ENCODE results near the gene RNF145.

Gene RNF145

DNA sequence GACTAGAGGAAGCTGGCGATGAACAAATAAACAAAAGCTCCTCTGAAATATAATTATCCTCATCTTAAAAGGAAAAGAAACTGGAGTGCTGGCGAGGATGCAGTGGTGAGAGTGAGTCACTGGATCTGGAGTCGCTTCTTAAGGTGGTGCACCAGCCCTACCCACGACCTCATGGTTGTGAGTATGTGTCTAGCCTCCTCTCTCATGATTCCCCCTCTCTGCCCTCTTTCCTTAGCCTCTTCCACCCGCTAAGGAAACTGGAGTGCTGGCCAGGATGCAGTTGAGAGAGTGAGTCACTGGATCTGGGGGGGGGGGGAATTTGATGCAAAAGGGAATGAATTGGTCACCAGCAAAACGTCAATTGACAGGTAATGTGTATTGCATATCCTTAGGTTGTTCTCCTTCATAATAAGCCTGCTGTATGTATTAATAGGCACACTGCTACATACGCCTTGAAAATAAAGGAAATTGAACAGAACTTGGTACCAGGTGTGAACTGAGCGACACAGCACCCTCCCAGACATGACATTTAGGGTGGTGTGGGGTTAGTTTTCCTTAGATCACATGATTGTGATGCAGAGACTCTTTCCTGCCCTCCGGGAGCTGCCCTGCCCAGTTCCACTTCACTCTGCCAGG, 73.3 kb downstream of the RNF145 start:
- ChIA-PET CTCF (interaction anchor here (1.1 kb wide), 1 partner anchor 30 kb away, joined by 4 read pairs; no protein-coding TSS in a partner anchor), POLR2A (no interaction called here)
- H3K27ac ChIP-seq (ENCODE audit: insufficient read depth in 1 of 2, low read depth in 1 of 2, low read length in 2 of 2, poor library complexity in 1 of 2, severe bottlenecking in 2 of 2) = no peak overlapping the region
- no peaks in the 10 kb centered on the region for H3K4me1 ChIP-seq (ENCODE audit: control extremely low read depth in 1 of 4, control insufficient read depth in 4 of 4, insufficient read depth in 4 of 4, low read length in 3 of 4)
- DNase-seq = peak in 1 of 3 donors; percentile 9
- 73% methylated on average over 4 of the region's 9 CpGs for WGBS (ENCODE audit: insufficient coverage)
- H3K27me3 ChIP-seq (replicated peaks in 2 of 5; ENCODE audit: control insufficient read depth in 4 of 5, insufficient read depth in 5 of 5, low read length in 4 of 5) = no peaks in the 10 kb centered on the region
- no peaks in the 10 kb centered on the region for H3K36me3 ChIP-seq (ENCODE audit: control insufficient read depth in 4 of 4, insufficient read depth in 4 of 4, low read length in 3 of 4)
- no peak overlapping the region for H3K4me3 ChIP-seq (ENCODE audit: control insufficient read depth in 1 of 7, extremely low read depth in 1 of 7, insufficient read depth in 4 of 7, low read depth in 2 of 7, low read length in 6 of 7)
- no peaks in the 10 kb centered on the region for H3K9me3 ChIP-seq (ENCODE audit: control extremely low read depth in 1 of 5, control insufficient read depth in 4 of 5, insufficient read depth in 2 of 5, low read depth in 1 of 5, low read length in 4 of 5)

DNA sequence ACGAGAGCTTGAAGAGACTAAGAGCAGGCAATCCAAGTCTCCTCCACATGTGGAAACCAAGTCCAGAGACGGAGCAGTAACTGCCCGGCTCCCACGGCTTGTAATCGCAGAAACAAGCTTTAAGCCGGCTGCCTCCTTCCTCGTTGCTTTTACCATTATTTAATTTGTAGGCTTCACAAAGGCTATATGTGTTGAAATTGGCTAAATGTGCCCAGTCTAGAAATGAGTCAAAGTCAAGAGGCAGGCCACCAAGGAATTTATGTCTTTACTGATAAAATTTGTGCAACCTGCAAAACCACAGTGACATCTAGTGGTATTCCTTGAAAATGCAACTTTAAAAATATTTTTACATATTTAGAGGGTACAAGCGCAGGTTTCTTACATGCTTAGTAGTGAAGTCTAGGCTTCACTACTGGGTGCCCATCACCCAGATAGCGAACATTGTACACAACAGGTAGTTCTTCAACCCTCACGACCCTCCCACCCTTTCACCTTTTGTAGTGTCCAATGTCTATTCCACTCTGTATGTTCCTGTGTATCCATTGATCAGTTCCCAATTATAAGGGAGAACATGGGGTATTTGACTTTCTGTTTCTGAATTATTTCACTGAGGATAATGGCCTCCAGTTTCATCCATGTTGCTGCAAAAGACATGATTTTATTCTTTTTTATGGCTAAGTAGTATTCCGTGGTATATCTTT, 76.2 kb downstream of the RNF145 start:
- Histone ChIP-seq H3K36me3 (ENCODE audit: control insufficient read depth in 4 of 4, insufficient read depth in 4 of 4, low read length in 3 of 4) (no peaks in the 10 kb centered on the region), H3K4me1 (ENCODE audit: control extremely low read depth in 1 of 4, control insufficient read depth in 4 of 4, insufficient read depth in 4 of 4, low read length in 3 of 4) (no peaks in the 10 kb centered on the region), H3K27ac (ENCODE audit: insufficient read depth in 1 of 2, low read depth in 1 of 2, low read length in 2 of 2, poor library complexity in 1 of 2, severe bottlenecking in 2 of 2) (no peak overlapping the region), H3K9me3 (ENCODE audit: control extremely low read depth in 1 of 5, control insufficient read depth in 4 of 5, insufficient read depth in 2 of 5, low read depth in 1 of 5, low read length in 4 of 5) (no peaks in the 10 kb centered on the region), H3K27me3 (replicated peaks in 2 of 5; ENCODE audit: control insufficient read depth in 4 of 5, insufficient read depth in 5 of 5, low read length in 4 of 5) (peaks cover 0 to 2% (median 0%) of the 10 kb centered on the region in 5 experiments), H3K4me3 (ENCODE audit: control insufficient read depth in 1 of 7, extremely low read depth in 1 of 7, insufficient read depth in 4 of 7, low read depth in 2 of 7, low read length in 6 of 7) (no peak overlapping the region)
- 96% methylated on average over 2 of the region's 11 CpGs for WGBS (ENCODE audit: insufficient coverage)
- POLR2A ChIA-PET = no interaction called here
- DNase-seq = peak; percentile 54 to 75 (median 69)
- CTCF ChIA-PET = interaction anchor here (0.8 to 2.1 kb wide), 10 partner anchors 14 to 1373 kb away, joined by 3 to 6 read pairs (median 4); no protein-coding TSS in a partner anchor

DNA sequence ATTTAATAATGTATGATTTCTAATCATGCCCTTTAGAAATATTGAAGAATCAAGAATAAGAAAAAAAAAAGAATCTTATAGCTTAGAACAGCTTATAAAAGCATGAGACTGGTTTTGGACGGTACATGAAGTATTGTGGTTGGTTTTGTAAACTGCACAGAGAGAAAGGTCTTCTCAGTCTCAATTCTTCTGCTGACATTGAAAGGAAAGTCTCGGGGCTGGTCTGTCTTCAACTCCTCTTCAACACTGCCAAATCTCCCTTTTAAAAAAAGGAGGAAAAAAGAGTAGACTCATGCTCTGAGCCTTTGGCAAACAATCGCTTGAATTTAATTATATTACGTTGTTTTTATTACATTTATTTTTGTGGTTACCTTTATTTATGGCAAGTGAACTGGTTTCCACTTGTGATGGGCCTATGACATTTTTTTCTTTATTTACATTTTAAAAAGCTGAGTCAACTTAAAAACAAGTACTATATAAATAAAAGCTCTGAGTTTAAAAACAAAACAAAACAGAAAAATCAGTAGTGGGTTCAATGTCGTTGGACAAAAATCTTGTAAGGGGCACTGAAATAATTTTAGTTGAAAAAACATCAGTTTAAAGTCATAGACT, 76.8 kb downstream of the RNF145 start:
- ChIA-PET POLR2A (no interaction called here), CTCF (interaction anchor here (0.6 to 2.1 kb wide), 16 partner anchors 13 to 1372 kb away, joined by 3 to 6 read pairs (median 4); no protein-coding TSS in a partner anchor)
- Histone ChIP-seq H3K36me3 (ENCODE audit: control insufficient read depth in 4 of 4, insufficient read depth in 4 of 4, low read length in 3 of 4) (no peaks in the 10 kb centered on the region), H3K9me3 (ENCODE audit: control extremely low read depth in 1 of 5, control insufficient read depth in 4 of 5, insufficient read depth in 2 of 5, low read depth in 1 of 5, low read length in 4 of 5) (no peaks in the 10 kb centered on the region), H3K27me3 (replicated peaks in 2 of 5; ENCODE audit: control insufficient read depth in 4 of 5, insufficient read depth in 5 of 5, low read length in 4 of 5) (peaks cover 0 to 2% (median 0%) of the 10 kb centered on the region in 5 experiments), H3K4me1 (ENCODE audit: control extremely low read depth in 1 of 4, control insufficient read depth in 4 of 4, insufficient read depth in 4 of 4, low read length in 3 of 4) (no peaks in the 10 kb centered on the region), H3K4me3 (ENCODE audit: control insufficient read depth in 1 of 7, extremely low read depth in 1 of 7, insufficient read depth in 4 of 7, low read depth in 2 of 7, low read length in 6 of 7) (no peak overlapping the region), H3K27ac (ENCODE audit: insufficient read depth in 1 of 2, low read depth in 1 of 2, low read length in 2 of 2, poor library complexity in 1 of 2, severe bottlenecking in 2 of 2) (no peak overlapping the region)
- DNase-seq = no peak
- 86% methylated on average over 1 of the region's 5 CpGs for WGBS (ENCODE audit: insufficient coverage)

DNA sequence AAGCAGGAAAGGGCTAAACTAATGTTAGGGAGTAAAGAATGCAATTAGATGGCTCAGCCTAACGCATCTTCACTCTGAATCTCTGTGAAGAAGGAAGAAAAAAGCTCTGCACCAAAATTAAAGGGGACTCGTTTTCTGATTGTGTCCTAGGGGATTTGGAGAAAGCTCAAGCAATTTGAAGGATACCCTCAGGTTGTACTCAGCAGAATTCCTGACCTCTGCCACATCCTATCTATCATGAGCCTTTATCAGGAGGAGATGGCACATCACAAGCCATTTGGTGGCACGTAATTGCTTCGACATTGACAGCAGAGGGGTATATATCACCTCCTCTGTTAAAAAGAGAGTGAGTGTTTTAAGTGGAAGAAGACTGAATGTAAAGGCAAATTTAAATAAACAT, 77.4 kb downstream of the RNF145 start:
- Histone ChIP-seq H3K4me1 (ENCODE audit: control extremely low read depth in 1 of 4, control insufficient read depth in 4 of 4, insufficient read depth in 4 of 4, low read length in 3 of 4) (no peaks in the 10 kb centered on the region), H3K36me3 (ENCODE audit: control insufficient read depth in 4 of 4, insufficient read depth in 4 of 4, low read length in 3 of 4) (no peaks in the 10 kb centered on the region), H3K4me3 (ENCODE audit: control insufficient read depth in 1 of 7, extremely low read depth in 1 of 7, insufficient read depth in 4 of 7, low read depth in 2 of 7, low read length in 6 of 7) (no peak overlapping the region), H3K27me3 (replicated peaks in 2 of 5; ENCODE audit: control insufficient read depth in 4 of 5, insufficient read depth in 5 of 5, low read length in 4 of 5) (peaks cover 0 to 2% (median 0%) of the 10 kb centered on the region in 5 experiments), H3K27ac (ENCODE audit: insufficient read depth in 1 of 2, low read depth in 1 of 2, low read length in 2 of 2, poor library complexity in 1 of 2, severe bottlenecking in 2 of 2) (no peak overlapping the region), H3K9me3 (ENCODE audit: control extremely low read depth in 1 of 5, control insufficient read depth in 4 of 5, insufficient read depth in 2 of 5, low read depth in 1 of 5, low read length in 4 of 5) (no peaks in the 10 kb centered on the region)
- ChIA-PET POLR2A (no interaction called here), CTCF (interaction anchor here (0.6 to 2.1 kb wide), 12 partner anchors 15 to 1370 kb away, joined by 3 to 6 read pairs (median 4); no protein-coding TSS in a partner anchor)
- no peak for DNase-seq
- 94% methylated on average over 2 of the region's 4 CpGs for WGBS (ENCODE audit: insufficient coverage)

DNA sequence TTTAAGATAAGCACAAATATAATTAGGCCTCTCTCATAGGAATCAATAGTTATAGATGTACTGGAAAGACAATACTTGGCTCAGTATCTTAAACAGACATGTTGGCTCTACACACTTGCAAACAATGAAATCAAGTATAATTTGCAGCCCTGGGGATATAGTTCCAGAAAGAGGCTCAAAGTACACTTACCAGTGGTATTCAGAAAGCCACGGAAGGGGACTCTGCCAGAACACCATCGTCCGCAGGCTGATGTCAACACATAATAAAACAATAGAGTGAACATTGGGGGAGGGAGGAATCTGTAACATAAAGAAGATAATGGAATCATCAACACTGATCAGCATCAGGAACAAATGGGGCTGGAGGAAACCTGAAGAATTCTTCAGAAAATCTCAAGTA, 78.5 kb downstream of the RNF145 start:
- Histone ChIP-seq H3K4me1 (ENCODE audit: control extremely low read depth in 1 of 4, control insufficient read depth in 4 of 4, insufficient read depth in 4 of 4, low read length in 3 of 4) (no peaks in the 10 kb centered on the region), H3K9me3 (ENCODE audit: control extremely low read depth in 1 of 5, control insufficient read depth in 4 of 5, insufficient read depth in 2 of 5, low read depth in 1 of 5, low read length in 4 of 5) (peaks cover 0 to 1% (median 0%) of the 10 kb centered on the region in 5 experiments), H3K27me3 (replicated peaks in 2 of 5; ENCODE audit: control insufficient read depth in 4 of 5, insufficient read depth in 5 of 5, low read length in 4 of 5) (peaks cover 0 to 2% (median 0%) of the 10 kb centered on the region in 5 experiments), H3K36me3 (ENCODE audit: control insufficient read depth in 4 of 4, insufficient read depth in 4 of 4, low read length in 3 of 4) (no peaks in the 10 kb centered on the region), H3K27ac (ENCODE audit: insufficient read depth in 1 of 2, low read depth in 1 of 2, low read length in 2 of 2, poor library complexity in 1 of 2, severe bottlenecking in 2 of 2) (no peak overlapping the region), H3K4me3 (ENCODE audit: control insufficient read depth in 1 of 7, extremely low read depth in 1 of 7, insufficient read depth in 4 of 7, low read depth in 2 of 7, low read length in 6 of 7) (no peak overlapping the region)
- DNase-seq = no peak
- POLR2A ChIA-PET = no interaction called here
- WGBS (ENCODE audit: insufficient coverage) = no CpG with 5 or more reads among the region's 3 CpGs
- CTCF ChIA-PET = interaction anchor here (1.4 kb wide), 2 partner anchors 1056 to 1369 kb away, joined by 4 read pairs; no protein-coding TSS in a partner anchor

GRCh38 chr5:159128070-159128541, 81.2 kb downstream of the RNF145 start:
- Histone ChIP-seq H3K9me3 (ENCODE audit: control extremely low read depth in 1 of 5, control insufficient read depth in 4 of 5, insufficient read depth in 2 of 5, low read depth in 1 of 5, low read length in 4 of 5) (peaks cover 0 to 9% (median 0%) of the 10 kb centered on the region in 5 experiments), H3K4me1 (ENCODE audit: control extremely low read depth in 1 of 4, control insufficient read depth in 4 of 4, insufficient read depth in 4 of 4, low read length in 3 of 4) (no peaks in the 10 kb centered on the region), H3K36me3 (ENCODE audit: control insufficient read depth in 4 of 4, insufficient read depth in 4 of 4, low read length in 3 of 4) (no peaks in the 10 kb centered on the region), H3K27ac (ENCODE audit: insufficient read depth in 1 of 2, low read depth in 1 of 2, low read length in 2 of 2, poor library complexity in 1 of 2, severe bottlenecking in 2 of 2) (no peak overlapping the region), H3K27me3 (replicated peaks in 2 of 5; ENCODE audit: control insufficient read depth in 4 of 5, insufficient read depth in 5 of 5, low read length in 4 of 5) (peaks cover 0 to 2% (median 0%) of the 10 kb centered on the region in 5 experiments), H3K4me3 (ENCODE audit: control insufficient read depth in 1 of 7, extremely low read depth in 1 of 7, insufficient read depth in 4 of 7, low read depth in 2 of 7, low read length in 6 of 7) (no peak overlapping the region)
- 92% methylated on average over 4 of the region's 6 CpGs for WGBS (ENCODE audit: insufficient coverage)
- ChIA-PET CTCF (interaction anchor here (0.6 to 1.2 kb wide), 2 partner anchors 146 to 433 kb away, joined by 3 to 4 read pairs; no protein-coding TSS in a partner anchor), POLR2A (no interaction called here)
- peak in 2 of 3 donors; percentile 23 to 44 for DNase-seq

Measured in common myeloid progenitor, CD34-positive (primary cell).